Upper lobe of left lung (tissue), 4 donors: ENCODE results near the gene PASD1.
"Not testable (repeated sequence)": the region's sequence is repeated elsewhere in the genome, so short reads cannot be mapped to it uniquely, and the experiment has no call there.

ENCODE experiments used
- EP300 ChIP-seq, 4 donors: sonication (generic); formaldehyde crosslinking; IDR thresholded peaks; one replicate each; pipeline ENCODE4 v1.5.1; 2017; ENCODE audit warnings: antibody characterized with exemption in 4 of 4, control low read depth in 2 of 4
- POLR2A ChIP-seq, 4 donors: fragments of 450-650 bp; IDR thresholded peaks; one replicate each; pipeline ENCODE4 v1.5.1; 2016 to 2017; ENCODE audit warnings: antibody characterized with exemption in 4 of 4, mild to moderate bottlenecking in 2 of 4
- POLR2AphosphoS5 ChIP-seq, 2 donors: sonication (generic); formaldehyde crosslinking; IDR thresholded peaks; one replicate each; pipeline ENCODE4 v1.5.1; 2017; ENCODE audit warnings: antibody characterized with exemption in 2 of 2
- TF ChIP-seq, protein P1 (sequence below), 6 experiments: fragments of 450-650 bp in 4 of 6; fragments of 200-600 bp in 2 of 6; sonication (generic) in 2 of 6; IDR thresholded peaks; one replicate each; pipeline ENCODE4 v1.5.1; 2016 to 2019; ENCODE audit warnings: antibody characterized with exemption in 6 of 6

- TF ChIP-seq, protein P1, sequence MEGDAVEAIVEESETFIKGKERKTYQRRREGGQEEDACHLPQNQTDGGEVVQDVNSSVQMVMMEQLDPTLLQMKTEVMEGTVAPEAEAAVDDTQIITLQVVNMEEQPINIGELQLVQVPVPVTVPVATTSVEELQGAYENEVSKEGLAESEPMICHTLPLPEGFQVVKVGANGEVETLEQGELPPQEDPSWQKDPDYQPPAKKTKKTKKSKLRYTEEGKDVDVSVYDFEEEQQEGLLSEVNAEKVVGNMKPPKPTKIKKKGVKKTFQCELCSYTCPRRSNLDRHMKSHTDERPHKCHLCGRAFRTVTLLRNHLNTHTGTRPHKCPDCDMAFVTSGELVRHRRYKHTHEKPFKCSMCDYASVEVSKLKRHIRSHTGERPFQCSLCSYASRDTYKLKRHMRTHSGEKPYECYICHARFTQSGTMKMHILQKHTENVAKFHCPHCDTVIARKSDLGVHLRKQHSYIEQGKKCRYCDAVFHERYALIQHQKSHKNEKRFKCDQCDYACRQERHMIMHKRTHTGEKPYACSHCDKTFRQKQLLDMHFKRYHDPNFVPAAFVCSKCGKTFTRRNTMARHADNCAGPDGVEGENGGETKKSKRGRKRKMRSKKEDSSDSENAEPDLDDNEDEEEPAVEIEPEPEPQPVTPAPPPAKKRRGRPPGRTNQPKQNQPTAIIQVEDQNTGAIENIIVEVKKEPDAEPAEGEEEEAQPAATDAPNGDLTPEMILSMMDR (IDR thresholded peaks at IDR 0.05), result not testable (repeated sequence)
- not testable (repeated sequence) for TF ChIP-seq POLR2AphosphoS5, EP300, POLR2A (IDR thresholded peaks at IDR 0.05)
Measured at GRCh38 chrX:151562485-151562884, 990 bp upstream of the PASD1 start.
